PC-3 (cell line): ENCODE data around the gene TPPP. TPM values are rescaled to one million over a fixed set of nuclear protein-coding genes. Genes with fewer than 3 reads are reported as not detected.
"Not testable (repeated sequence)": the region's sequence is repeated elsewhere in the genome, so short reads cannot be mapped to it uniquely, and the experiment has no call there.

ENCODE experiments used
- ATAC-seq: fragments of 200-7000 bp; cut with Tn5 transposase; 2 replicates; pipeline ENCODE4 v1.9.1; 2020; ENCODE audit warnings: mild to moderate bottlenecking, moderate library complexity
- BruUV-seq: library from RNA; stranded (reverse); fragments of 400-500 nt; replicated peaks from 2 replicates; lab custom pipeline; 2021; lab: Mats Ljungman, UMichigan
- CTCF ChIA-PET: fragments of 300-600 bp; sonication (Branson Sonifier 250); formaldehyde crosslinking; loops from one replicate; lab custom pipeline; 2022; ENCODE audit warnings: antibody characterized with exemption; lab: Charles Lee
- POLR2A ChIA-PET: fragments of 300-600 bp; sonication (Branson Sonifier 250); formaldehyde crosslinking; loops from one replicate; lab custom pipeline; 2022; ENCODE audit warnings: antibody characterized with exemption; ENCODE audit not compliant: unreplicated experiment; lab: Charles Lee
- DNase-seq: peaks from one replicate; pipeline ENCODE4 v3.0.0-alpha.2; 2015
- H2AFZ ChIP-seq: fragments of 300-600 bp; sonication (generic); 2 replicates; pipeline ENCODE4 v1.6.0; 2016; ENCODE audit warnings: antibody characterized with exemption, low read length
- H3F3A ChIP-seq: fragments of 300-600 bp; sonication (generic); one replicate; pipeline ENCODE4 v1.6.0; 2017; ENCODE audit warnings: antibody characterized with exemption, low read length, control low read depth, mild to moderate bottlenecking; ENCODE audit not compliant: unreplicated experiment
- H3K27ac ChIP-seq: fragments of 300-600 bp; sonication (generic); 2 replicates; pipeline ENCODE4 v1.5.1; 2016; ENCODE audit warnings: mild to moderate bottlenecking, low read length
- H3K27me3 ChIP-seq: fragments of 300-600 bp; sonication (generic); 2 replicates; pipeline ENCODE4 v1.6.1; 2016; ENCODE audit warnings: low read length, mixed read lengths
- H3K36me3 ChIP-seq: fragments of 300-600 bp; sonication (generic); 2 replicates; pipeline ENCODE4 v1.6.1; 2016; ENCODE audit warnings: low read depth, mixed run types, low read length, mixed read lengths
- H3K4me1 ChIP-seq: fragments of 300-600 bp; sonication (generic); 2 replicates; pipeline ENCODE4 v1.5.1; 2016; ENCODE audit warnings: low read length; ENCODE audit not compliant: insufficient read depth
- H3K4me2 ChIP-seq: fragments of 300-600 bp; sonication (generic); 2 replicates; pipeline ENCODE4 v1.6.0; 2016; ENCODE audit warnings: low read length
- H3K4me3 ChIP-seq: fragments of 300-600 bp; sonication (generic); 2 replicates; pipeline ENCODE4 v1.5.1; 2016; ENCODE audit warnings: mild to moderate bottlenecking, low read length, mixed read lengths
- H3K79me2 ChIP-seq: fragments of 300-600 bp; sonication (generic); 2 replicates; pipeline ENCODE4 v1.6.1; 2017; ENCODE audit warnings: low read length, mixed read lengths
- H3K9ac ChIP-seq: fragments of 300-600 bp; sonication (generic); 2 replicates; pipeline ENCODE4 v1.6.0; 2016; ENCODE audit warnings: mild to moderate bottlenecking, low read length
- H3K9me2 ChIP-seq: fragments of 300-600 bp; sonication (generic); replicated peaks from 2 replicates; pipeline ENCODE4 v1.6.1; 2016; ENCODE audit warnings: mixed run types, low read length, mixed read lengths
- H3K9me3 ChIP-seq: fragments of 300-600 bp; sonication (generic); 2 replicates; pipeline ENCODE4 v1.6.1; 2016; ENCODE audit warnings: low read length, mixed read lengths
- H4K20me1 ChIP-seq: fragments of 300-600 bp; sonication (generic); 2 replicates; pipeline ENCODE4 v1.6.1; 2016; ENCODE audit warnings: low read length, mixed read lengths
- CTCF ChIP-seq: fragments of 300-600 bp; sonication (generic); conservative IDR thresholded peaks from 2 replicates; pipeline ENCODE4 v1.5.1; 2017; ENCODE audit warnings: antibody characterized with exemption, low read depth, mild to moderate bottlenecking, low read length
- EZH2 ChIP-seq: fragments of 300-600 bp; sonication (generic); IDR thresholded peaks from one replicate; pipeline ENCODE4 v1.6.1; 2017; ENCODE audit warnings: antibody characterized with exemption, mild to moderate bottlenecking, low read length; ENCODE audit not compliant: unreplicated experiment
- EZH2phosphoT487 ChIP-seq: fragments of 300-600 bp; sonication (generic); IDR thresholded peaks from 2 replicates; pipeline ENCODE4 v1.6.1; 2018; ENCODE audit warnings: mild to moderate bottlenecking, antibody characterized with exemption, low read length, borderline replicate concordance
- intact Hi-C: fragments of 100-400 bp; cut with micrococcal nuclease; formaldehyde crosslinking; loops from 2 replicates; pipeline ENCODE4 v1.9.0; 2023
- total RNA-seq: library from RNA; depleted of rRNA; stranded (reverse); fragments of >200 nt; gene quantifications from 2 replicates; pipeline ENCODE4 v1.2.3, GENCODE V29; 2014

Gene TPPP
- total RNA-seq, 1 experiment from 2014 or later = 1.9 TPM

DNA sequence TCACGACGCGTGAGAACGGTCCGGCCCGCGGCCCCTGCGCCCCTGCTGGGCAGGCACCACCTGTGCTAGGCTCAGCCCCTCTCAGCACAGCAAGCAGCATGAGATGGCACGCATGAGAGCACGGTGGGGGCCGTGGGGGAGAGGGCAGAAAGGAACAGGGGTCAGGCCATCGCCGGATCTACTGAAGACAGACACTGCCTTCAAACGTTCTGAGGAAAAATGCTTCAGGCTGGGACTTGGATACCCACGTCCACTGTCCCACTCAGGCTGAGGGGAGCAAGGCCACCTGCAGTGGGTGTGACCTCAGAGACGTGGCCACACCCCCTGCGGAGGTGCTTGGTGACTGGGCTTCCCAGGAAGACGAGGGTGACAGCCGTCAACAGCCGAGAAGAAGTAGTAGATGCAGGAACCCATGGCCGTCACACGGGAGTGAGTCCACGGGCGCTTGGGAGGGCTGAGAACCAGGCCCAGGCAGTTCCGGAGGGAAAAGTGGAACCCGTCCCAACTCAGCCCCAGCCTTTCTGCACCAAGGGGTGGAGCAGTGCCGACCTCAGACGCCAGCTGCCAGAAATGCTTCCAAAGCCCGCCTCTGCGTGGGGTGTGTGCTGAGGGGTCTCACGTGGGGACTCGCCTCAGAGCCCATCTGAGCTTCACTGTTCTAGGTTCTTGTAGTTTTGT lies 12.9 kb downstream of the TPPP start:
- DNase-seq, H3K4me3 ChIP-seq, H3K4me1 ChIP-seq, CTCF ChIA-PET, H2AFZ ChIP-seq, intact Hi-C loops, H3K79me2 ChIP-seq, H3K9ac ChIP-seq, H3K36me3 ChIP-seq, H3F3A ChIP-seq, POLR2A ChIA-PET, H3K27ac ChIP-seq, BruUV-seq, H3K9me2 ChIP-seq, H3K27me3 ChIP-seq, H3K4me2 ChIP-seq, H3K9me3 ChIP-seq, H4K20me1 ChIP-seq, ATAC-seq: not testable (repeated sequence)

- H3K4me2 ChIP-seq, H3K36me3 ChIP-seq, H3K79me2 ChIP-seq, BruUV-seq, H3K27me3 ChIP-seq, H3F3A ChIP-seq, H2AFZ ChIP-seq, intact Hi-C loops, H4K20me1 ChIP-seq, DNase-seq, H3K27ac ChIP-seq, H3K4me1 ChIP-seq, H3K4me3 ChIP-seq, ATAC-seq, POLR2A ChIA-PET, H3K9me3 ChIP-seq, CTCF ChIA-PET, H3K9ac ChIP-seq, H3K9me2 ChIP-seq: not testable (repeated sequence)
Measured at GRCh38 chr5:679166-679895, 13.8 kb downstream of the TPPP start.

DNA sequence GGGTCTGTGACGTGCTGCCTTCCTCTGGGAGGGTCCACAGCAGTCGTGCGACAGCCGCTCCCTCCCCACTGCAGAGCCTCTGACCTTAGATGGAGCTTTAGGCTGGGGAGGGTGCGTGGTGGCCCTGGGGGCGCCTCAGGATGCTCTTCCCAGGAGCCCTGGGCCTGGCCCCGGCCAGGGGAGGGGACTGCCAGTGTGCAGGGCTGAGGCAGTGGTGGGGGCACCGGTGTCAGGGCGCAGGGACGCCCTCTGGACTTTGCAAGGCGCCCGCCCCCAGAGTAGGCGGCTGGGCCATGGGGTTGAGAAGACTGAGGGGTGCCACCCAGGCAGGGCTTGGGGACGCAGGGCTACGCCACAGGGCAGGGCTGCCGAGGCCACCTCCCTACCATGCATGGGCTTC lies 14.6 kb downstream of the TPPP start:
- H3K9me2 ChIP-seq, CTCF ChIA-PET, H4K20me1 ChIP-seq, H2AFZ ChIP-seq, ATAC-seq, H3K27me3 ChIP-seq, H3F3A ChIP-seq, H3K36me3 ChIP-seq, BruUV-seq, intact Hi-C loops, H3K9me3 ChIP-seq, DNase-seq, H3K4me1 ChIP-seq, H3K27ac ChIP-seq, H3K4me2 ChIP-seq, H3K79me2 ChIP-seq, H3K9ac ChIP-seq, POLR2A ChIA-PET, H3K4me3 ChIP-seq: not testable (repeated sequence)

- Histone ChIP-seq H3F3A (no peaks in the 10 kb centered on the region), H2AFZ (no peak overlapping the region), H3K36me3 (no peaks in the 10 kb centered on the region), H4K20me1 (no peaks in the 10 kb centered on the region), H3K27ac (no peak overlapping the region), H3K79me2 (no peaks in the 10 kb centered on the region), H3K9me2 (no peaks in the 10 kb centered on the region), H3K9me3 (no peaks in the 10 kb centered on the region), H3K4me1 (peaks cover 16% of the 10 kb centered on the region), H3K4me3 (no peak overlapping the region), H3K27me3 (no peaks in the 10 kb centered on the region), H3K9ac (no peak overlapping the region), H3K4me2 (no peak overlapping the region)
- CTCF ChIA-PET = no interaction called here
- TF ChIP-seq CTCF (no peak), EZH2 (no peak), EZH2phosphoT487 (no peak)
- no peak for DNase-seq
- no TSS peak for BruUV-seq
- POLR2A ChIA-PET = no interaction called here
- no peak for ATAC-seq
- intact Hi-C loops = no loop called here
Measured at GRCh38 chr5:677131-678101, 15.7 kb downstream of the TPPP start.
